K562 (cell line): ENCODE results near the gene CHST12. TPM values are rescaled to one million over a fixed set of nuclear protein-coding genes. Genes with fewer than 3 reads are reported as not detected.
A peak's percentile ranks its signal among the peaks of the same experiment; 100 is the strongest.

Experiments
- FOXK2 ChIP-seq, 2 experiments: fragments of 450-650 bp; IDR thresholded peaks in 1 of 2; conservative IDR thresholded peaks in 1 of 2; 2 replicates each; pipeline ENCODE4 v1.6.1; 2016; ENCODE audit warnings: low read depth in 2 of 2, mild to moderate bottlenecking in 1 of 2
- KLF13 ChIP-seq: fragments of 450-650 bp; IDR thresholded peaks from 2 replicates; pipeline ENCODE4 v1.6.1; 2016; ENCODE audit warnings: missing genetic modification characterization, low read depth, mild to moderate bottlenecking, missing compliant biosample characterization, moderate library complexity, borderline replicate concordance
- PURB ChIP-seq: sonication (generic); formaldehyde crosslinking; IDR thresholded peaks from 2 replicates; pipeline ENCODE4 v1.9.0; 2021; ENCODE audit warnings: low read depth, mild to moderate bottlenecking, missing genetic modification reagents
- RBM34 ChIP-seq: fragments of 200-400 bp; formaldehyde crosslinking; IDR thresholded peaks from 2 replicates; pipeline ENCODE4 v1.6.1; 2018; ENCODE audit warnings: low read length, borderline replicate concordance; ENCODE audit not compliant: insufficient read depth
- SAFB ChIP-seq: fragments of 200-400 bp; formaldehyde crosslinking; IDR thresholded peaks from 2 replicates; pipeline ENCODE4 v1.6.1; 2017; ENCODE audit warnings: low read depth, low read length, borderline replicate concordance
- SMAD1 ChIP-seq: fragments of 150-350 bp; IDR thresholded peaks from 2 replicates; pipeline ENCODE4 v1.6.1; 2014; ENCODE audit warnings: low read length, low read depth; ENCODE audit not compliant: partially characterized antibody
- polyA plus RNA-seq, 8 experiments: library from polyadenylated mRNA; depleted of rRNA in 4 of 8; stranded (reverse) in 5 of 8; unstranded in 3 of 8; fragments of >200 nt; fragmentation: Nextera tagmentation in 2 of 8; fragmentation: Illumina TruSeq in 1 of 8; extraction: Ambion mirVana in 2 of 8; extraction: Trizol in 1 of 8; gene quantifications; 2 replicates each; pipeline versions ENCODE4 v1.2.1 to v1.2.3, GENCODE V29; 2011 to 2014; ENCODE audit warnings: inconsistent platforms in 1 of 8, missing spikeins in 1 of 8
- total RNA-seq, 7 experiments: library from RNA; depleted of rRNA in 6 of 7; stranded (reverse); fragments of >200 nt in 6 of 7; fragmentation: Illumina TruSeq in 2 of 7; extraction: Trizol in 2 of 7; gene quantifications; 2 replicates each; pipeline versions ENCODE4 v1.2.1 to v1.2.3, GENCODE V29; 2011 to 2021; ENCODE audit warnings: low replicate concordance in 1 of 7
- TF ChIP-seq, protein P1 (sequence below): fragments of 450-650 bp; formaldehyde crosslinking; IDR thresholded peaks from 2 replicates; pipeline ENCODE4 v1.4.0; 2020; ENCODE audit warnings: mild to moderate bottlenecking, moderate library complexity
- TF ChIP-seq, protein P2 (sequence below): fragments of 200-400 bp; formaldehyde crosslinking; IDR thresholded peaks from 2 replicates; pipeline ENCODE4 v1.6.1; 2017; ENCODE audit warnings: mild to moderate bottlenecking, low read depth, low read length, moderate library complexity
- TF ChIP-seq, protein P3 (sequence below), 3 experiments: fragments of 200-800 bp in 1 of 3; fragments of 250-450 bp in 1 of 3; fragments of 450-650 bp in 1 of 3; sonication (Bioruptor Pico) in 1 of 3; sonication (Bioruptor generic) in 1 of 3; formaldehyde crosslinking in 1 of 3; IDR thresholded peaks; 2 replicates each; pipeline versions ENCODE4 v1.6.1 to v1.8.0; 2016 to 2022; ENCODE audit warnings: mild to moderate bottlenecking in 2 of 3, missing genetic modification characterization in 2 of 3, missing compliant biosample characterization in 1 of 3, moderate library complexity in 1 of 3
- TF ChIP-seq, protein P4 (sequence below), 3 experiments: fragments of 200-800 bp in 1 of 3; sonication (Bioruptor generic) in 1 of 3; sonication (generic) in 1 of 3; formaldehyde crosslinking in 1 of 3; IDR thresholded peaks; 2 replicates each; pipeline versions ENCODE4 v1.6.1 to v1.8.0; 2016 to 2022; ENCODE audit warnings: mild to moderate bottlenecking in 2 of 3, missing compliant biosample characterization in 2 of 3, missing genetic modification characterization in 2 of 3, missing genetic modification reagents in 1 of 3
- TF ChIP-seq, protein P5 (sequence below): fragments of 250-450 bp; sonication (Bioruptor Pico); IDR thresholded peaks from 2 replicates; pipeline ENCODE4 v1.8.0; 2022; ENCODE audit warnings: inconsistent platforms, mild to moderate bottlenecking, moderate library complexity, borderline replicate concordance

The CHST12 gene
- total and polyA plus RNA-seq, 9 of the 15 experiments (the other 6 are each of a cell fraction or from before 2014, with no cell fraction given): 0.18 to 19.8 (median 3.6) TPM

DNA sequence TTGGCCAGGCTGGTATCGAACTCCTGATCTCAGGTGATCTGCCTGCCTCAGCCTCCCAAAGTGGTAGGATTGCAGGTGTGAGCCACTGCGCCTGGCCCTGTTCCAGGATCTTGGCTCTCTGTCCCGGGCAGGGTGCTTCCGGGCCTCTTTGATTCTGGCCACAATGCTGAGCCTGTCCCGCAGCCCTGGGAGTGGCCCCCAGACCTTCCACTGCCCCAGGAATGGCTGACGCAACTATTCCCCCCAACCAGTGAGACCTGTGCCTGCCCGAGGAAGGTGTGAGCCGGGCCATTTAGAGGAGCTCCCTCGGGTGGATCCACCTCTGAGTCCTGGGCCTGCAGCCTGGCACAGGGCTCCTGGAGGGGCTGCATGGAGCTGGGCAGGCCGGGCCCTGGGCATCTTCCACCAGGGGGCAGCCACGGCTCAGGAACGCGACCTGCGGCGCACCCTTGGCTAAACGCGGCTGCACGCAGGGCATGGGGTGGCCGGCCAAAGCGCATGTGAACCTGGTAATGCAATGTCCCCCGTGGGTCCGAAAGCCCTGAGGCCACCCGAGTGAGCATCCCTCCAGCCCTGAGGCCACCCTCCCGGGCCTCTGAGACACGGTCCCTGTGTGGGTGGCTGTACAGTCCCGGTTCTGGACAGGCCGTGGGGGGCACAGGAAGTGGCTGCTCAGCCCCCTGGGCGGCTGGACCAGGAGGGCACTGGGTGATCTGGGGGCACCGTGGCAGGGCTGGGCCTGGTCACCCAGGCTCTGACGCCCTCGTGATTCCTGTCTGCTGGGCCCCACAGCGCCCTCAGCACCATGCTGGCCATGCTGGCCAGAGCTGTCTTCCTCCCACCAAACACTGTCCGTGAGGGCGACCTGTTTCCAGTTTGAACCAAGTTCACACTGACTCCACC is 48.0 kb downstream of the CHST12 start (continued):
- TF ChIP-seq FOXK2 (conservative IDR thresholded peaks at IDR 0.05 in 1 of 2, IDR thresholded peaks at IDR 0.05 in 1 of 2; ENCODE audit: low read depth in 2 of 2): no peak
- TF ChIP-seq, protein P1, sequence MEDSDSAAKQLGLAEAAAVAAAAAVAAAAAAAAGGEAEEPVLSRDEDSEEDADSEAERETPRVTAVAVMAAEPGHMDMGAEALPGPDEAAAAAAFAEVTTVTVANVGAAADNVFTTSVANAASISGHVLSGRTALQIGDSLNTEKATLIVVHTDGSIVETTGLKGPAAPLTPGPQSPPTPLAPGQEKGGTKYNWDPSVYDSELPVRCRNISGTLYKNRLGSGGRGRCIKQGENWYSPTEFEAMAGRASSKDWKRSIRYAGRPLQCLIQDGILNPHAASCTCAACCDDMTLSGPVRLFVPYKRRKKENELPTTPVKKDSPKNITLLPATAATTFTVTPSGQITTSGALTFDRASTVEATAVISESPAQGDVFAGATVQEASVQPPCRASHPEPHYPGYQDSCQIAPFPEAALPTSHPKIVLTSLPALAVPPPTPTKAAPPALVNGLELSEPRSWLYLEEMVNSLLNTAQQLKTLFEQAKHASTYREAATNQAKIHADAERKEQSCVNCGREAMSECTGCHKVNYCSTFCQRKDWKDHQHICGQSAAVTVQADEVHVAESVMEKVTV (CRISPR knock-in tag): peak; percentile 56; the same call in 1 of the 2 replicates
- 0 out of 2 replicates have a peak, but pooled peaks have one; percentile 38 for TF ChIP-seq SAFB
- TF ChIP-seq, protein P2, sequence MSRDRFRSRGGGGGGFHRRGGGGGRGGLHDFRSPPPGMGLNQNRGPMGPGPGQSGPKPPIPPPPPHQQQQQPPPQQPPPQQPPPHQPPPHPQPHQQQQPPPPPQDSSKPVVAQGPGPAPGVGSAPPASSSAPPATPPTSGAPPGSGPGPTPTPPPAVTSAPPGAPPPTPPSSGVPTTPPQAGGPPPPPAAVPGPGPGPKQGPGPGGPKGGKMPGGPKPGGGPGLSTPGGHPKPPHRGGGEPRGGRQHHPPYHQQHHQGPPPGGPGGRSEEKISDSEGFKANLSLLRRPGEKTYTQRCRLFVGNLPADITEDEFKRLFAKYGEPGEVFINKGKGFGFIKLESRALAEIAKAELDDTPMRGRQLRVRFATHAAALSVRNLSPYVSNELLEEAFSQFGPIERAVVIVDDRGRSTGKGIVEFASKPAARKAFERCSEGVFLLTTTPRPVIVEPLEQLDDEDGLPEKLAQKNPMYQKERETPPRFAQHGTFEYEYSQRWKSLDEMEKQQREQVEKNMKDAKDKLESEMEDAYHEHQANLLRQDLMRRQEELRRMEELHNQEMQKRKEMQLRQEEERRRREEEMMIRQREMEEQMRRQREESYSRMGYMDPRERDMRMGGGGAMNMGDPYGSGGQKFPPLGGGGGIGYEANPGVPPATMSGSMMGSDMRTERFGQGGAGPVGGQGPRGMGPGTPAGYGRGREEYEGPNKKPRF: no peak
- no peak for TF ChIP-seq RBM34
- TF ChIP-seq, protein P3, sequence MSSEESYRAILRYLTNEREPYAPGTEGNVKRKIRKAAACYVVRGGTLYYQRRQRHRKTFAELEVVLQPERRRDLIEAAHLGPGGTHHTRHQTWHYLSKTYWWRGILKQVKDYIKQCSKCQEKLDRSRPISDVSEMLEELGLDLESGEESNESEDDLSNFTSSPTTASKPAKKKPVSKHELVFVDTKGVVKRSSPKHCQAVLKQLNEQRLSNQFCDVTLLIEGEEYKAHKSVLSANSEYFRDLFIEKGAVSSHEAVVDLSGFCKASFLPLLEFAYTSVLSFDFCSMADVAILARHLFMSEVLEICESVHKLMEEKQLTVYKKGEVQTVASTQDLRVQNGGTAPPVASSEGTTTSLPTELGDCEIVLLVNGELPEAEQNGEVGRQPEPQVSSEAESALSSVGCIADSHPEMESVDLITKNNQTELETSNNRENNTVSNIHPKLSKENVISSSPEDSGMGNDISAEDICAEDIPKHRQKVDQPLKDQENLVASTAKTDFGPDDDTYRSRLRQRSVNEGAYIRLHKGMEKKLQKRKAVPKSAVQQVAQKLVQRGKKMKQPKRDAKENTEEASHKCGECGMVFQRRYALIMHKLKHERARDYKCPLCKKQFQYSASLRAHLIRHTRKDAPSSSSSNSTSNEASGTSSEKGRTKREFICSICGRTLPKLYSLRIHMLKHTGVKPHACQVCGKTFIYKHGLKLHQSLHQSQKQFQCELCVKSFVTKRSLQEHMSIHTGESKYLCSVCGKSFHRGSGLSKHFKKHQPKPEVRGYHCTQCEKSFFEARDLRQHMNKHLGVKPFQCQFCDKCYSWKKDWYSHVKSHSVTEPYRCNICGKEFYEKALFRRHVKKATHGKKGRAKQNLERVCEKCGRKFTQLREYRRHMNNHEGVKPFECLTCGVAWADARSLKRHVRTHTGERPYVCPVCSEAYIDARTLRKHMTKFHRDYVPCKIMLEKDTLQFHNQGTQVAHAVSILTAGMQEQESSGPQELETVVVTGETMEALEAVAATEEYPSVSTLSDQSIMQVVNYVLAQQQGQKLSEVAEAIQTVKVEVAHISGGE (CRISPR knock-in tag; IDR thresholded peaks at IDR 0.05): no peak
- TF ChIP-seq KLF13 (tag): no peak
- TF ChIP-seq, protein P4, sequence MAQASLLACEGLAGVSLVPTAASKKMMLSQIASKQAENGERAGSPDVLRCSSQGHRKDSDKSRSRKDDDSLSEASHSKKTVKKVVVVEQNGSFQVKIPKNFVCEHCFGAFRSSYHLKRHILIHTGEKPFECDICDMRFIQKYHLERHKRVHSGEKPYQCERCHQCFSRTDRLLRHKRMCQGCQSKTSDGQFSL (CRISPR knock-in tag; IDR thresholded peaks at IDR 0.05): peak; percentile 66; the same call in 1 of the 2 replicates
- TF ChIP-seq, protein P4 (tag; IDR thresholded peaks at IDR 0.05): no peak
- TF ChIP-seq PURB: no peak
- TF ChIP-seq, protein P5, sequence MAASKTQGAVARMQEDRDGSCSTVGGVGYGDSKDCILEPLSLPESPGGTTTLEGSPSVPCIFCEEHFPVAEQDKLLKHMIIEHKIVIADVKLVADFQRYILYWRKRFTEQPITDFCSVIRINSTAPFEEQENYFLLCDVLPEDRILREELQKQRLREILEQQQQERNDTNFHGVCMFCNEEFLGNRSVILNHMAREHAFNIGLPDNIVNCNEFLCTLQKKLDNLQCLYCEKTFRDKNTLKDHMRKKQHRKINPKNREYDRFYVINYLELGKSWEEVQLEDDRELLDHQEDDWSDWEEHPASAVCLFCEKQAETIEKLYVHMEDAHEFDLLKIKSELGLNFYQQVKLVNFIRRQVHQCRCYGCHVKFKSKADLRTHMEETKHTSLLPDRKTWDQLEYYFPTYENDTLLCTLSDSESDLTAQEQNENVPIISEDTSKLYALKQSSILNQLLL: no peak
- no peak for TF ChIP-seq SMAD1
